ENCODE data around the gene ZRSR2. TPM values are rescaled to one million over a fixed set of nuclear protein-coding genes. Genes with fewer than 3 reads are reported as not detected.

The ZRSR2 gene
- total and polyA plus RNA-seq, 2 experiments from 2014 or later: 5.2 to 45.1 TPM

GRCh38 chrX:15747626-15748173, 42.6 kb upstream of the ZRSR2 start (continued):
- TF ChIP-seq JUNB (IDR thresholded peaks at IDR 0.05; ENCODE audit: unreplicated experiment): no peak
- no peak for TF ChIP-seq REST (IDR thresholded peaks at IDR 0.05; ENCODE audit: unreplicated experiment)
- no peak for TF ChIP-seq ETS1 (IDR thresholded peaks at IDR 0.05)
- no peak for TF ChIP-seq STAT1 (IDR thresholded peaks at IDR 0.05; ENCODE audit: unreplicated experiment)

- Histone ChIP-seq H3K4me3 (no peak overlapping the region), H3K79me2 (replicated peaks; ENCODE audit: insufficient read depth) (no peaks in the 10 kb centered on the region), H3K36me3 (ENCODE audit: insufficient read depth) (no peaks in the 10 kb centered on the region), H3K9me2 (ENCODE audit: insufficient read depth) (no peaks in the 10 kb centered on the region), H3F3A (replicated peaks; ENCODE audit: low read depth) (no peaks in the 10 kb centered on the region), H3K4me2 (no peak overlapping the region), H3K4me1 (ENCODE audit: insufficient read depth) (peaks cover 30% of the 10 kb centered on the region), H4K20me1 (replicated peaks; ENCODE audit: insufficient read depth) (no peaks in the 10 kb centered on the region), H3K27ac (ENCODE audit: low read depth) (no peak overlapping the region), H3K27me3 (ENCODE audit: insufficient read depth) (no peaks in the 10 kb centered on the region), H2AFZ (no peak overlapping the region)
- Mint-ChIP-seq H3K27ac (no peak overlapping the region), H3K27me3 (ENCODE audit: insufficient read depth, low read depth, poor library complexity) (peaks cover 7% of the 10 kb centered on the region), H3K4me3 (no peak overlapping the region), H3K4me1 (peaks cover 33% of the 10 kb centered on the region), H3K36me3 (ENCODE audit: low read depth) (peaks cover 5% of the 10 kb centered on the region; the same call in 2 of the 3 replicates), H3K9me3 (no peaks in the 10 kb centered on the region)
- ATAC-seq (no peak), DNase-seq (ENCODE audit: low spot score) (no peak)
- TF ChIP-seq CTCF (conservative IDR thresholded peaks at IDR 0.05; ENCODE audit: low read depth in 2 of 2): no peak
- no peak for TF ChIP-seq EZH2 (IDR thresholded peaks at IDR 0.05; ENCODE audit: low read depth, unreplicated experiment)
- TF ChIP-seq CREB1 (CRISPR knock-in tag; IDR thresholded peaks at IDR 0.05; ENCODE audit: low read depth): no peak
- TF ChIP-seq ZNF462 (CRISPR knock-in tag; IDR thresholded peaks at IDR 0.05): no peak
- TF ChIP-seq NANOG (IDR thresholded peaks at IDR 0.05; ENCODE audit: borderline replicate concordance): no peak
- no peak for TF ChIP-seq ZNF331 (CRISPR knock-in tag; IDR thresholded peaks at IDR 0.05; ENCODE audit: low read depth)
Measured at GRCh38 chrX:15748841-15749240, 41.4 kb upstream of the ZRSR2 start.
